SW480 (cell line): ENCODE measurements around the gene SYT1.
"Not testable (repeated sequence)": the region's sequence is repeated elsewhere in the genome, so short reads cannot be mapped to it uniquely, and the experiment has no call there.

Experiments
- DNase-seq: peaks from one replicate; pipeline ENCODE4 v3.0.0-alpha.2; 2016; ENCODE audit warnings: low spot score

The SYT1 gene

GRCh38 chr12:78864403-78864869, at the start of gene SYT1:
Gene SYT1, plus strand, starts transcription at chr12:78864774.
- peak; percentile 95 for DNase-seq

- peak; percentile 71 for DNase-seq
Observed at GRCh38 chr12:78818487-78818886, 46.1 kb upstream of the SYT1 start.

- DNase-seq, result no peak
Observed at GRCh38 chr12:78820946-78821345, 43.6 kb upstream of the SYT1 start.

GRCh38 chr12:78824918-78825317, 39.7 kb upstream of the SYT1 start:
- peak; percentile 33 for DNase-seq

- DNase-seq, result no peak
Observed at GRCh38 chr12:78829690-78830089, 34.9 kb upstream of the SYT1 start.

GRCh38 chr12:78835493-78835892, 29.1 kb upstream of the SYT1 start:
- no peak for DNase-seq

GRCh38 chr12:78840518-78841019, 24.0 kb upstream of the SYT1 start:
- not testable (repeated sequence) for DNase-seq

- DNase-seq, result no peak
Observed at GRCh38 chr12:78853231-78853630, 11.3 kb upstream of the SYT1 start.

GRCh38 chr12:78863482-78864402, 832 bp upstream of the SYT1 start:
- peak; percentile 90 for DNase-seq

GRCh38 chr12:78864870-78865463, 393 bp downstream of the SYT1 start:
- no peak for DNase-seq

GRCh38 chr12:78865516-78865915, 942 bp downstream of the SYT1 start:
- DNase-seq, result no peak

- no peak for DNase-seq
Observed at GRCh38 chr12:78866518-78866917, 1.9 kb downstream of the SYT1 start.

GRCh38 chr12:78870539-78870938, 6.0 kb downstream of the SYT1 start:
- no peak for DNase-seq

- DNase-seq, result no peak
Observed at GRCh38 chr12:78871566-78871965, 7.0 kb downstream of the SYT1 start.

- DNase-seq, result peak; percentile 88
Observed at GRCh38 chr12:78878459-78878858, 13.9 kb downstream of the SYT1 start.

GRCh38 chr12:78878866-78879265, 14.3 kb downstream of the SYT1 start:
- no peak for DNase-seq

GRCh38 chr12:78880078-78880477, 15.5 kb downstream of the SYT1 start:
- DNase-seq, result peak; percentile 63

- no peak for DNase-seq
Observed at GRCh38 chr12:78881685-78882084, 17.1 kb downstream of the SYT1 start.

- peak; percentile 64 for DNase-seq
Observed at GRCh38 chr12:78885466-78885865, 20.9 kb downstream of the SYT1 start.

GRCh38 chr12:78886719-78887407, 22.3 kb downstream of the SYT1 start:
- peak; percentile 91 for DNase-seq

GRCh38 chr12:78887444-78887843, 22.9 kb downstream of the SYT1 start:
- DNase-seq, result no peak

GRCh38 chr12:78888568-78888967, 24.0 kb downstream of the SYT1 start:
- DNase-seq, result no peak
